ENCODE results near the gene ITK.

DNA sequence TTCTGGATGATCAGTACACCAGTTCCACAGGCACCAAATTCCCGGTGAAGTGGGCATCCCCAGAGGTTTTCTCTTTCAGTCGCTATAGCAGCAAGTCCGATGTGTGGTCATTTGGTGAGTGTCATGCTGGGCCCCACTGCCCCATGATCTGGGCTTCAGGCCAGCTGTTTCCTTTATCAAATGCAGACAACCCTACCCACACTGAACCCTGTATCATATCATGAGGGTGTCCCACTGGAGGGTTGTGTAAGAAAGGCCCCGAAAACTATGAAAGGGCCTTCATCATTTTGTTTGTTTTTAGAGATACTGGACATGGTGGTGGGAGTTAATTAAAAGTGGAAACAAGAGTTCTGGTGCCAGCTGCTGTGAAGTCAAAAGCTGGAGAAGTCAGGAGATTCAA, 65.2 kb downstream of the ITK start:
- no peak for TF ChIP-seq POLR2A (IDR thresholded peaks at IDR 0.05)
- TF ChIP-seq, protein P1, sequence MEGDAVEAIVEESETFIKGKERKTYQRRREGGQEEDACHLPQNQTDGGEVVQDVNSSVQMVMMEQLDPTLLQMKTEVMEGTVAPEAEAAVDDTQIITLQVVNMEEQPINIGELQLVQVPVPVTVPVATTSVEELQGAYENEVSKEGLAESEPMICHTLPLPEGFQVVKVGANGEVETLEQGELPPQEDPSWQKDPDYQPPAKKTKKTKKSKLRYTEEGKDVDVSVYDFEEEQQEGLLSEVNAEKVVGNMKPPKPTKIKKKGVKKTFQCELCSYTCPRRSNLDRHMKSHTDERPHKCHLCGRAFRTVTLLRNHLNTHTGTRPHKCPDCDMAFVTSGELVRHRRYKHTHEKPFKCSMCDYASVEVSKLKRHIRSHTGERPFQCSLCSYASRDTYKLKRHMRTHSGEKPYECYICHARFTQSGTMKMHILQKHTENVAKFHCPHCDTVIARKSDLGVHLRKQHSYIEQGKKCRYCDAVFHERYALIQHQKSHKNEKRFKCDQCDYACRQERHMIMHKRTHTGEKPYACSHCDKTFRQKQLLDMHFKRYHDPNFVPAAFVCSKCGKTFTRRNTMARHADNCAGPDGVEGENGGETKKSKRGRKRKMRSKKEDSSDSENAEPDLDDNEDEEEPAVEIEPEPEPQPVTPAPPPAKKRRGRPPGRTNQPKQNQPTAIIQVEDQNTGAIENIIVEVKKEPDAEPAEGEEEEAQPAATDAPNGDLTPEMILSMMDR (IDR thresholded peaks at IDR 0.05) = no peak
